Measurements from ENCODE around the gene KCNQ5.

Gene KCNQ5

DNA sequence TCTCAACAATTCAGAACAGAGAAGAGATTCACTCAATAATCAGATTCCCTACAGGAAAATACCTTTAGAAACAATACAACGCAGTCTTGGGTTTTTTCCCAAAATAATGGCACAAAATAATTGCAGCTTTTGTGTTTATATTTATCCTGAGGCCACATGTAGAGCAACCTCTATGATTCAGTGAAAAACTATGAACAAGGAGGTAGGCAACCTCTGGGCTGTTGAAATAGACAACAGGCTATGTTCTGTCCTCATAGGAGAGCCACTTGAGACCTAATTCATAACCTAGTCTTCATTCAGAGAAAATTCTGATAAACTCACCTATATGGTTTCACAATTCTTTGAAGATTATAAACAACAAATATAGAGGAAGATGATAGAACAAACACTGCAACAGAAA lies 485.2 kb downstream of the KCNQ5 start:
- TF ChIP-seq POLR2A (IDR thresholded peaks at IDR 0.05; ENCODE audit: low read depth, low read length) = no peak
- FAIRE-seq (peak; percentile 50), DNase-seq (ENCODE audit: insufficient read length, low spot score) (no peak)

DNA sequence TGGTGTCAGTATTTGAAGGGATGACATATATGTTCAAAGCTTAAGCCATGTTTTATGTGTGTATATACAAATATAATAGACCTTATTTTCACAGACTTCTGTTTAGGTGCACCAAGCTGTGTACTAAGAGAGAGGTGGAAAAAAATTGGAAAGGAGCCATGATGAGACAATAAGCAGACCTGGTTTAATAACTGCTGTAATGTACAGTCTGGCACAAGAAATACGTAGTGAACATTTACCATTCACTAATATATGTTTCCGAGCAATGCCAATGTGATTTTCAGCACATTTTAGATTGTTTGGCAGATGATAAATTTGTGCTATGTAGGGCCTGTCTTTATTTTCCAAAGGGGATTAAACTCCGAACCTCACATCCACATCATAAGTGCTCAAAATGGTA lies 487.1 kb downstream of the KCNQ5 start:
- peak; percentile 20 for FAIRE-seq
- DNase-seq (ENCODE audit: insufficient read length, low spot score) = no peak
- TF ChIP-seq POLR2A (IDR thresholded peaks at IDR 0.05; ENCODE audit: low read depth, low read length) = no peak

DNA sequence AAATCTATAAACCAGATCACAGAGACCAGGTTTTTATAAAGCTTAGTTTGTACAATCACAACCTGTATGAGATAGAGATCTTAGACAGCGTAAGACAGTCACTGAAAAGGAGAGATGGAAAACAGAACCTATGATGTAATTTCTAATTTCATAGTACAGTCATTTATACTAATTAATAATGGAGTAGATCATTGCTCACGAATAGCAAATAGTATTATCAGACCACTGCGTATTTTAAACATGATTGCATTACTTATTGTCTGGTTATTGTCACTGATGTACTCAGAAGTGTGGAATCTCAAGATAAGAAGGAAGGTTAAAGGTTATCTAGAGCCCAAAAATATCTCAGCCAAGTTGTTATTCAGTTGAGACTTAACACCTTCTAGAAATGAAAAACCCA lies 487.8 kb downstream of the KCNQ5 start:
- DNase-seq (ENCODE audit: insufficient read length, low spot score) = no peak
- no peak for FAIRE-seq

DNA sequence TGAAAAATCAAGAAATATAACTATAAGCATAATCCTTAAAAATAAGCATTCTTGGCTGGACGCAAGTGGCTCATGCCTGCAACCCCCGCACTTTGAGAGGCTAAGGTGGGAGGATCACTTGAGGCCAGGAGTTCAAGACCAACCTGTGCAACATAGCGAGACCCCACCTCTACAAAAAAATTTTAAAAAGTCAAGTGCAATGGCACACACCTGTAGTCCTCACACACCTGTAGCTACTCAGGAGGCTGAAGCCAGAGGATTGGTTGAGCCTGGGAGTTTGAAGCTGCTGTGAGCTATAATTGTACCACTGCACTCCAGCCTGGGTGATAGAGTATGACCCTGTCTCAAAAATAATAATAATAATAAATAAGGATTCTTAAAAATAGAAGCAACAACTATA lies 494.5 kb downstream of the KCNQ5 start:
- FAIRE-seq = no peak
- no peak for DNase-seq (ENCODE audit: insufficient read length, low spot score)
- TF ChIP-seq POLR2A (IDR thresholded peaks at IDR 0.05; ENCODE audit: low read depth, low read length) = no peak

More for the DNA sequence above, 487.8 kb downstream of the KCNQ5 start:
- no peak for TF ChIP-seq POLR2A (IDR thresholded peaks at IDR 0.05; ENCODE audit: low read depth, low read length)

DNA sequence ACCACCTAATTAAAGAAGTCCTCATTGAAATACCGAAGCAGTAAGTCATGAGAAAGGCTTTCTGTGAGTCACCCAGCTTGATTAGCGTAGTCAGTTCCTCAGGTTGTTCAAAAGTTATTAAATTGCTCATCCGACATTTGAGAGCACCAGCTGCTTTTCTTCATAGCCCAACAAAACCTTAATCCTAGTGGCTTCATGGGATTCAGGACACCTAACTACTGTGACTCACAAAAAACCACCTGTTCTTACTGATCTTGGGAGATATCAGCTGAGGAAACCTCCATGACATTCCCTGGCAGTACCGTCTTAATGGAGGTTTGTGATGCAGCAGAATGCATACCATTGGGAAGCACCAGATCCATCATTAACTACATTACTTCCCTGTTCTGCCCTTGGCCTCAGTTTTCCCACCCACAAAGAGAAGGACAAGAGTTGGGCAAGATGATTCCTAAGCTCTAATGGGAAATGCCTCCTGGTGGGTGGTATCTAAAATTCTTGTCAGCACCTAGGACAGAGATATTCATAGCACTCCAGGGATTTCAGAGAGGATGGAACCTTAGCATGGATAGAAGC lies 499.6 kb downstream of the KCNQ5 start:
- FAIRE-seq (peak; percentile 80), DNase-seq (ENCODE audit: insufficient read length, low spot score) (no peak)
- TF ChIP-seq POLR2A (IDR thresholded peaks at IDR 0.05; ENCODE audit: low read depth, low read length) = no peak

DNA sequence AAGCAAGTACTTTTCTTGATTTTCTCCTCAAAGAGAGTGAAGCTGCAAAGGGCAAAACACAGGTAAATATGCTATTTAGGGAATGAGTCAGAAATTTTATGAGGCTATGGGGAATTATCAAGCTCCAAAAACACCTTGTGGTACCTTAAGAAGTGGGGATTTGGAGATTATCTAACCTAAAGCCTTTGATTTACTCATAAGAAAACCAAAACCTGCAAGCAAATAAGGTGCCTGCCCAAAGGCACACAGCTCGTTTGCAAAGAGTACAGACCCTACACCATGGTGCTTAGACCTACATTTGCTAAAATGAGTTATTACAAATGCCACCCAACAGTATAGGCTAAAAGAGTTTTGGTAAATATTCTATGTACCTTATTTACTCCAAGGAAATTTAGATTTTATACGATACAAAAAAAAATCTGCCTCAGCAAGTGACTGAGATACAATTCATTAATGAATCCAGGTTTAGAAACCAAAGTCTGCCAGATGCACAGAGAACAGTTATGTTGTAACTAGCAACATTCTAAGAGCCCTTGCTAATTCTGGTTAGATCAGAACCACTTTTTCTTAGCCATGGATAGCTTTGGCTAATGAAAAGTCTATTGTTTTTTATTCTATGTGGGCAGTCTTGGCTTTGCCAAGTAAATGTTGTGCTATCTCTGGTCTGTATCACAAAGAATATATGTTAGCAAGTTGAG lies 501.9 kb downstream of the KCNQ5 start:
- FAIRE-seq (no peak), DNase-seq (ENCODE audit: insufficient read length, low spot score) (no peak)
- TF ChIP-seq POLR2A (IDR thresholded peaks at IDR 0.05; ENCODE audit: low read depth, low read length) = no peak

DNA sequence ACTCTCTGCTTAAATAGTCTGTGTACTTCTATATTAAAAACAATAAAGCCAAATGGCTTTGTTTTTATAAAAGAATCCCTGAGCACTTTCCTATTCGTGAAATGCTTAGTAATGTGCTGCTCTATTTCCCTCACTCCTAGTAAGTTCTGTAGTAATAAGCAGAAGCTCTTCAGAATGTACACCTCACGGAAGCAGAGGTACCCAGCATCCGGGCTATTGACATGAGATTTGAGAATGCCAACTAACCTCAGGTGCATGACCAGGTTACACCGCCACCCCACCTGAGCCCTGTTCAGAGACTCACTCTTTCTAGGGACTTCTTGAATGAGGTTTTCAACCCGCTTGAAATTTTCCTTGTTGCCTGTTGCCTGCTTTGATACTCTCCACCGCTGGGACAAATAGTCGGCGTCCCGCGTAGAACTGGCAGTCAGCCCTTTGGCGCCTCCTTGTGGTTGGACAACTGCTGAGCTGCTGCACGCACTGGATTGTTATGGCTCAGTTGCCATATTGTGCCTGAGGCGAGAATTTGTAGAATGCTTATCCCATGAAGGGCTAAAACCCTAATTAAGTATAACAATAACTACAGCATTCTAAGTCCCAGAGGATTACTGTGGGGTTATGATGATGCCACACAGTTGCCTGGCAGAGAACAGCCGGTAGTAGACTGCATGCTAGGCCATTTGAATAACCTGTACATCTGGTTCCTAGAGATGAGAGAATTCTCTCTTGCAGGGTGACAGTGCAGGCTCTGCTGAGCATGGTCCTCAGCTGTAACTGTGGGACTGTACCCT lies 508.0 kb downstream of the KCNQ5 start:
- no peak for TF ChIP-seq POLR2A (IDR thresholded peaks at IDR 0.05; ENCODE audit: low read depth, low read length)
- FAIRE-seq (peak; percentile 97), DNase-seq (ENCODE audit: insufficient read length, low spot score) (peak; percentile 47)

DNA sequence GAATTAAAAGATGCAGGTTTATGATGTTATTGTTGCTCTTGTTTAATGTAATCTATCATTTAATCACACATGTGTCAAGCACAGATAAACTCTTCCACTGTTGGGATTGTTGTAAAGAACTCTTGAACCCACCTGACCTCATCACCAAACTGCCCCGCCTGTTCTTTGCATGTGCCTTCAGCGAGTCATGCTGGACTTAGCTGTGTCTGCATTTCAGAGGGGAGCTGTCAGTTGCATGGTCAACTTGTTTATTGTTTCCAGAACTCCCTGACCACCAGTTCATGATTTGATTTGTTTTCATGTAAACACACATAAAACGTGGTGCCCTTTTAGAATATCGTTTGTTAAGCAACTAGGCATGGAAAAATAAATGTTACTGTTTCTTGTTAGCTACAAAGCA lies 509.8 kb downstream of the KCNQ5 start:
- no peak for TF ChIP-seq POLR2A (IDR thresholded peaks at IDR 0.05; ENCODE audit: low read depth, low read length)
- peak; percentile 30 for DNase-seq (ENCODE audit: insufficient read length, low spot score)
- peak; percentile 96 for FAIRE-seq

DNA sequence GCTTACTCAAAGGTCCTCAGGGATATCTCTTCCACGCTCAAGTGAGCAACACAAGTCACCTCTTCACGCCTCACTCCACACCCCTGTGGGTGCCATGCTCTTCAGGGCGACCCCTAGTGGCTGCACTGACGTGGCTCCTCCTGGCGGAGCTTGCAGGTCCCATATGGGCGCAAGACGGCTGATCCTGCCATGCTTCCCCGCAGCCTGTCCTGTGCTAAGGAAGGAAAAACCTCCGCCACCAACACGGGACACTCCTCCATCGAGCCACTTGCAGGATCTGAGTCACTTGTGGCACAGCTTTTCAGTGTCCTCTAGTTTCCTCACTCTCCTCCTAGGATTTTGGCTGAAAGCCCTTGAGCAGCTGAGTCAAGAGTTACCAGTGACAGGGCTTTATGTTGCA lies 512.7 kb downstream of the KCNQ5 start:
- no peak for TF ChIP-seq POLR2A (IDR thresholded peaks at IDR 0.05; ENCODE audit: low read depth, low read length)
- FAIRE-seq (no peak), DNase-seq (ENCODE audit: insufficient read length, low spot score) (no peak)

DNA sequence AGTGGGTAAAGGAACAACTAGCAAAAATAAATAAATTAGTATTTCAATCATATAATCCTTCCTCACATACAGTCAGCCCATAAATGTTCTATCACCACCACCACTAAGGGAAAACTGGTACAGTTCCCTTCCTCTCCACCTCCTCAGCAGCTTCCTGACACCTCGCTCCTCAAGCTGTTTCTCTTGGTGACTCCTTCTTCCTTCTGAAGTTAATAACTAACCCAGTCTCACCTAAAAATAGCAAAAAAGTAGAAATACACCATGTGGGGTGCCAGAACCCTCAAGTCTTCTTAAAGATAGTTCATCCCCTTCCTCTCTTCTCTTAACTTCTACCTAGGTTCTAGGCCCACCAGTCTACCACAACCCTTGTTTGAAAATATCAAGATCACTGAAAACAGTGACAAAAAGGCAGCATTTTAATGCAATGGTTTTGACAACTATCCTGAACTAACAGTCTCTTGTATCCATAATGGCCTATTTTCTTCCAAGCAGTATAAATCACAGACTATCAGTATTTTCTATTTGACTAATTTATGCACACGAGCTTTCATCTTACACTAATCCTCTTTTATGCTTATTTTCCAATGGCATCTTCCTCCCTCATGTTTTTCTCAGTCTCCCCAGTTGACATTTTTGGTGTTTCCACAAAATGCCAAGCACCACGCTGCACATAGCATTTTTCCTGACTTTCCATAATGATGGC lies 518.0 kb downstream of the KCNQ5 start:
- no peak for DNase-seq (ENCODE audit: insufficient read length, low spot score)
- no peak for FAIRE-seq
- TF ChIP-seq POLR2A (IDR thresholded peaks at IDR 0.05; ENCODE audit: low read depth, low read length) = no peak

DNA sequence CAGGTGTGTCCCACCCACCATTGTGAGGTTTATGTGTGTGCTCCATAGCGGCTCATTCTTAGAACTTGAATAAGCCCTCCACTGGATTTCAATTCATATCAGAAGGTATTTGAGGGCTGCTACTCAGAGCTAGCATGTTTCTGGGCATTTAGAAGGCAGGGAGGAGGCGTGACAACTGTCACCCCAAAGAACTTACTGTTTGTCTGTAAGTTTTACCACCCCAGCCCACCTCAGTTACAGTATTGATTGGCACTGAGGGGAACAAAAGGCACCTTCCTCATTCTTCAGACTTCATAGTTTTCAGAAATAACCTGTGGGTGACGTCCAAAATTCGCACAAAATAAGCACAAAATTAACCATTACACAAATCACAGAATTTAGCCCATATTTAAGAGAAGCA lies 521.7 kb downstream of the KCNQ5 start:
- FAIRE-seq = no peak
- TF ChIP-seq POLR2A (IDR thresholded peaks at IDR 0.05; ENCODE audit: low read depth, low read length) = no peak
- no peak for DNase-seq (ENCODE audit: insufficient read length, low spot score)

DNA sequence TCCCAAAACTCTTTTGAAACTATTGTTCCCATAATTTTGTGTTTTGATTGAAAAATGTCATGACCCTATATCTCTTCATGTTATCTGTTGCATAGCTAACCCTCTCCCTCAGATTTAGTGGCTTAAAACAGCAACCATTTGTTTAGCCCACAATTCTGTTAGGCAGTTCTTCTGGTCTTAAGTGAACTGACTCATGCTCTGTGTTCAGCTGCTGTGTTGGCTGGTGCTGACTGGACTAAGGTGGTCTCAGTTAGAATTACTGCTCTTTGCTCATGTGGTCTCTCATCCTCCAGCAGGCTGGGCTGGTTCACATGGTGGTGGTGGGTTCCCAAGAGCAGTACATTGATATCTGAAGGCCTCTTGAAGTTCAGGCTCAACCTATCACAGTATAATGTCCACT lies 522.7 kb downstream of the KCNQ5 start:
- no peak for FAIRE-seq
- TF ChIP-seq POLR2A (IDR thresholded peaks at IDR 0.05; ENCODE audit: low read depth, low read length) = no peak
- no peak for DNase-seq (ENCODE audit: insufficient read length, low spot score)

DNA sequence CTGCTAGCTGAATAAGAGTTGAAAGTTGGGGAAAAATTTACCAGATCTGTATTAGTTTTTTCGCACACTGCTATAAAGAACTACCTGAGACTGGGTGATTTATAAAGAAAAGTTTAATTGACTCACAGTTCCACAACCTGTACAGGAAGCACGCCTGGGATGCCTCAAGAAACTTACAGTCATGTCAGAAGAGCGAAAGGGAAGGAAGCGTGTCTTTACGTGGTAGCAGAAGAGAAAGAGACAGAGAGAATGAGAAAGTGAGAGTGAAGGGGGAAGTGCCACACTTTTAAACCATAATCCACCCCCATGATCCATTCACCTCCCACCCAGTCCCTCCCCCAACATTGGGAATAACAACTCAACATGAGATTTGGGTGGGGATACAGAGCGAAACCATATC lies 523.8 kb downstream of the KCNQ5 start:
- DNase-seq (ENCODE audit: insufficient read length, low spot score) = no peak
- TF ChIP-seq POLR2A (IDR thresholded peaks at IDR 0.05; ENCODE audit: low read depth, low read length) = no peak
- no peak for FAIRE-seq

DNA sequence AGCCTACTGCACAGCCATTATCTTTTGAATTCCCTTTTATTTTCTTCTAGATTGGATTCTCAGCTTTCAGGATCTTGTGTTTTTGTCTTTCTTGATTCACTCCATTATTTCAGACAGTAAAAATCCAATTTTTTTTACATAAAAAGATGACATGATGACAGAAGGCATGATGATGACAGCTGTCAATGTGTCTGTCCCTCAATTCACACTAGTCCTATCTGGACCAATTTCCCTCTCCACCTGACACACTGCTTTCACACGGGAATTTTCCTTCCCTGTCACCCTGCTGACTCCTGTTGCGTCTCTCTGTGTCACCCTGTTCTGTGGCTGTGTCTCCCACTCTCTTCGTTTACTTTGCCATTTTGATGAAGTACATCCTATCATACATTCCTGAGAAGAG lies 529.9 kb downstream of the KCNQ5 start:
- no peak for FAIRE-seq
- no peak for TF ChIP-seq POLR2A (IDR thresholded peaks at IDR 0.05; ENCODE audit: low read depth, low read length)
- no peak for DNase-seq (ENCODE audit: insufficient read length, low spot score)

Data from H54 (cell line).